Activated CD8-positive, alpha-beta memory T cell treated with anti-CD3 and anti-CD28 coated beads, Interleukin-2, amount 50 U/mL, for 24 hours (primary cell): ENCODE data around the gene DIPK1A.
"Not testable (repeated sequence)": the region's sequence is repeated elsewhere in the genome, so short reads cannot be mapped to it uniquely, and the experiment has no call there.

Experiments
- DNase-seq: peaks from one replicate; pipeline ENCODE4 v3.0.0-alpha.2; 2020; ENCODE audit errors: extremely low read depth

DIPK1A gene

GRCh38 chr1:92921031-92922023, 39.9 kb downstream of the DIPK1A start:
- no peak for DNase-seq

DNA sequence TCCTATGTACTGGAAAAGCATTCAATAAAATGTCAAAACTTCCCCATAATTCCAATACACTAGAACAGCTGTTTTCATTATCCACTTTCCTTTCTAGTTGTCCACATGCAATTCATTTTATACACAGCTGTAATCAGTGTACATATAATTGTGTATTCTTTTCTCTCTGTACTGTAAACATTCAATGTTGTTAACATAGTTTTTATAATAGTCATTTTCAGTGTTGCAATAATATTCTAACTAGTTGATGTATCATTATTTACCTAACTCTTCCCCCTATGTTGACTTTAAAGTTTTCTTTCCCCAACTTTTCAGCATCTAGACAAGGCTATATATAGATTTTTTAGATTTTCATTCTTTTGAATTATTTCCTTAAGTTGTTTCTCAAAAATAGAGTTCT, 44.4 kb downstream of the DIPK1A start:
- no peak for DNase-seq

DNA sequence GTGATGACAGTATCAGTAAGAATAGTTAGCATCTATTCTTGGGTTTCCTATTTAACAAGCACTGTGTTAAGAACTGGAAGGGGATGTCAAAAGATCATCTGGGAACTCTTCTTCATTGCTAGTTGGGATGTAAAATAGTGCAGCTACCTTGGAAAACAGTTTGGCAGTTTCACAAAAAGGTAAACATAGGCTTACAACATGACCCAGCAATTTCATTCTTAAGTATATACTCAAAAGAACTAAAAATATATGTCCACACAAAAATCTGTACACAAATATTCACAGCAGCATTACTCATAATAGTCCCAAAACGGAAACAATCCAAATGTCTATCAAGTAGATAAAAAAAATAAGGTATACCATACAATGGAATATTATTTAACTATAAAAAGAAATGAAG, 45.7 kb downstream of the DIPK1A start:
- DNase-seq: no peak

- DNase-seq: no peak
Measured at GRCh38 chr1:92913093-92913819, 48.0 kb downstream of the DIPK1A start.

DNA sequence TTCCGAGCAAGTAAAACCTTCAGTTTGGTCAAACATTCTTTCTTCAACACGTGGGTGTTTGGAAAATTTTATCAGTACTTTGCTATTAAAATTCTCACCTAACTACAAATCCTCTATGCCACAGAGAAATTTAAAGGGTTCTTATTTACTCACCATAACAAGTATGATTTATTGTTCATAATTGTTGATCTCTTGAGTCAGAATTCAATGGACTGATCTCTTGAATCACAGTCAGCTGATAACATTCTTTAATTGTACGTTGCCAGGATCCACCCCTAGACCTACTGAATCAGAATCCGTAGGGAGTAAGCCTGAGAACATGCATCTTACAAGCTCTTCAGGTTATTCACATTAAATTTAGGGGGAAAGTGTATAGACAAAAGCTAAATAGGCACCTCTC, 51.2 kb downstream of the DIPK1A start:
- no peak for DNase-seq

GRCh38 chr1:92909321-92909720, 51.9 kb downstream of the DIPK1A start:
- no peak for DNase-seq

- DNase-seq: no peak
Measured at GRCh38 chr1:92907949-92908684, 53.1 kb downstream of the DIPK1A start.

- DNase-seq: no peak
Measured at GRCh38 chr1:92903765-92904164, 57.5 kb downstream of the DIPK1A start.

DNA sequence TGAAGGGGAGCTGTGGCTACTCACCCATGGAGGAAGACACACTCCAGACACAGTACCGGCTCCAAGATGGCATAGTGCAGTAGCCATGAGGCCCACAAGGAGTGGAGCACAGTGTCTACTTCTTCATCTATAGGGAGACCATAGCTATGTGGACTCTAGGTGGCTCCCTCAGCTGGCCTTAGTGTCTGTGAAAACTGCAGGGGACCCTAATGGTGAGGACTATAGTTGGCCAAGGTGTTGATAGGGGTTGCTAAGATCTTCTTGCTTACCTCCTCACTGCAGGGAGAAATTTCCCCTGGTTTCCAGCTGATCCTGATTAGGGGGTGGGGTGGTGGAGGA, 58.9 kb downstream of the DIPK1A start:
- no peak for DNase-seq

DNA sequence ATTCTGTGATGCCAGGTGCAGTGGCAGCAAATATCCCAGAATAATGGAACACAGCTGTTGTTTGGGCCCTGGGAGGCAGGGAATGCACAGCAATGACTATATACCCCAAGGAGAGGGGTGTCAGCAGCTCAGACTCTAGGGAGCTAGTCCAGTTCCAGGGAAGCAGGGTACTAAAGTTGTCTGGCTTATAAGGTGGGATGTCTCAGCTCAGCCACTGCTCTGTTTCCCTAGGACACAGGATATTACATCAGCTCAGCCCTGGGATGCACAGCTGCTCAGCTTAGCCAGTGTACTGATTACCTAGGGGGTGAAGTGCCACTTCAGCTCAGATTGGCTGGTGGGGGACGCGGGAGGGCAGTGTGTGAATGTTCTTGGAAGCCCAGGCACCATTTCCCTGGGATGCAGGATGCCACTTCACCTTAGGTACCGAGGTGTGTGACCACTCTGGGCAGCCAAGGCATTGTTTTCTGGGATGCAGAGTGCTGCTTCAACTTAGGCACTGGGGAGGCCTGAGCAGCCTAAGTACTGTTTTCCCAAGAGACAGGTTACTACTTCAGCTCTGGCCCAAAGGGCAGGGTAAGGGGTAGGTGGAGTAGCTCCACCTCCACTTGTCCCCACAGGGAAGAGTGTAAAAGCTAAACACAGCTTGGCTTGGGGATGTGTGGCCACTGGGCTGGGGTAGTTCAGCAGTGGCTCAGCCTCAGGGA, 59.4 kb downstream of the DIPK1A start:
- no peak for DNase-seq

GRCh38 chr1:92901126-92901525, 60.1 kb downstream of the DIPK1A start:
- no peak for DNase-seq

DNA sequence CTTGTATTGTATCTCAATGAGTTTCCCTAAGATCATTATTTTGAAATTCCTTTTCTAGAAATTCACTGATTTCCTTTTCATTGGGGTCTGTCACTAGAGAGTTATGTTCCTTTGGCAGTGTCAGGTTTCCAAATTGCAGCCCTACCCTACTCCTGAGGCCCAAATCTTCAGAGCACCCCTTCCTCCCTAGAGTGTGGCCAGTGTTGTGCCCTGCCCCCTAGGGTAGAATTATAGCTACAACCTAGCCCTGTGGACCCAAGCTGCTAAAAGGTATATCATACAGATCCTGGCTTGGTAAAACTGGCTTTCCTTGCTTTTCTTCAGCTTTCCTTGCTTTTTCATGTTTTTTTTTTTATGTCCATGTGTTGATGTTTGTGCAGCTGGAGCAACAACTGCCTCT, 60.7 kb downstream of the DIPK1A start:
- no peak for DNase-seq

DNA sequence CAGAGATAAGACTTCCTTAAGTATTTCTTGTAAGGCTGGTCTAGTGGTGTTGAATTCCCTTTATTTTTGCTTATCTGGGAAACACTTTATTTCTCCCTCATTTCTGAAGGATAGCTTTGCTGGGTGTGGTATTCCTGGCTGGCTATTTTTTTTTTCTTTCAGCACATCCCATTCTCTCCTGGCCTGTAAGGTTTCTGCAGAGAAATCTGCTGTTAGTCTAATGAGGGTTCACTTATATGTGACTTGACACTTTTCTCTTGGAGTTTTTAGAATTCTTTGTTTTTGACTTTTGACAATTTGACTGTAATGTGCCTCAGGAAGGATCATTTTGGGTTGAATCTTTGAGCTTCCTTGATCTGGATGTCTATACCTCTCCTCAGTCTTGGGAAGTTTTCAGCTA, 61.5 kb downstream of the DIPK1A start:
- DNase-seq: no peak

GRCh38 chr1:92898053-92898452, 63.2 kb downstream of the DIPK1A start:
- not testable (repeated sequence) for DNase-seq

- DNase-seq: no peak
Measured at GRCh38 chr1:92887465-92887864, 73.8 kb downstream of the DIPK1A start.

DNA sequence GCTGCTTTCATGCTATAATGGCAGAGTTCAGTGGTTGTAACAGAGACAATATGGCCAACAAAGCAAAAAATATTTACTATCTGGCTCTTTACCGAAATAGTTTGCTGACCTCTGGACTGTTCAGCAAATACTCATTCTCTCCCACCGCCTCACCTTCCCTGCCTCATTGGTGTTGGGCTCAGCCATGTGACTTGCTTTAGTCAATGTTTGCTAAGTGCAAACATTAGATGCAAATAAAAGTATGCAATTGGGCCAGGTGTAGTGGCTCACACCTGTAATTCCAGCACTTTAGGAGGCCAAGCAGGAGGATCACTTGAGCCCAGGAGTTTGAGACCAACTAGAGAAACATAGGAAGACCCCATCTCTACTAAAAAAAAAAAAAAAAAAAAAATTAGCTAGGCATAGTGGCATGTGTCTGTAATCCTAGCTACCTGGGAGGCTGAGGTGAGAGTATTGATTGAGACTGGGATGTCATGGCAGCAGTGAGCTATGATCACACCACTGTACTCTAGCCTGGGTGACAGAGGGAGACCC, 74.3 kb downstream of the DIPK1A start:
- DNase-seq: no peak

DNA sequence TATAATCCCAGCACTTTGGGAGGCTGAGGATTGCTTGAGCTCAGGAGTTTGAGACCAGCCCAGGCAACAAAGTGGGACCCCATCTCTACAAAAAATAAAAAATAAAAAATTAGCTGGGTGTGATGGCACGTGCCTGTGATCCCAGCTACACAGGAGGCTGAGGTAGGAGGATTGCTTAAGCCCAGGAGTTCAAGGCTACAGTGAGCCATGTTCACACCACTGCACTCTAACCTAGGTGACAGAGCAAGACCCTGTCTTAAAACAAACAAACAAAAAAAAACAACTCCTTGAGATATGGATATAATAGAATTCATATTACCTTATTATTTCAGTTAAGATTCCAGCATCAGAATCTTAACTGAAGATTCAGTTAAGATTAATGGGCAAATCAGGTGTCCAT, 77.1 kb downstream of the DIPK1A start:
- no peak for DNase-seq

DNA sequence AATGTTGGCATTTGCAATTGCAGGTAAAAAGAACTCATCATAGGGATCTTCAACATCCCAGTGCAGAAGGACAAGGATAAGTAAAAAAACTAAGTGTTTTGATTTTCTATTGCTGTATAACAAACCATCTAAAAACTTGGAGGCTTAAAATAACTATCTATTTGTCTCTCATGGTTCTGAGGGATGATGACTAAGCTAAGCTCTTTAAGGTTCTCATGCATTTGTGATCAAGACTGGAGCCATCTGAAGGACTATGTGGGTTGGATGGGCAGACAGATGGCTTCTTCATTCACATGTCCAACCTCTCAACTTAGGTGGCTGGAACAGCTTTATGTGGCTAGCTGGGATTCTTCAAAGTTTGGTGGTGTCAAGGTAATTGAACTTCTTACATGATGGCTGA, 78.0 kb downstream of the DIPK1A start:
- DNase-seq: no peak

GRCh38 chr1:92882819-92883218, 78.4 kb downstream of the DIPK1A start:
- DNase-seq: peak; percentile 4

DNA sequence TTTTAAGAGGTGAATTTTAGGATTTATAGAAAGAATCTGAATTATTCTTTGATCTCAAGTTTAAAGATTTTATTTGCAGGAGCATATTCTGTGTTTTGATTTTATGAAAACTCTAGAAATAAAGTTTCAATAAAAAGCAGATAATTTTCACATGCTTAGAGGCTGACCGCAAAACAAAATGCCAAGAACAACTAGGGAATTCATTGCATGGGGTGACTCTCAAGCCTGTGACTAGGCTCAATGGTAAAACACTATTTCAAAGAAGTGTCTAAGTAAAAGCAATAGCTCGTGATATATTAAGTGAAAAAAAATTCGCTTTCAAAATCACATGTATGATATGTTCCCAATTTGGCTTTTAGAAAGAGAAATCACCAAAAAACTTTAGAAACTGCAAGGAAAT, 79.9 kb downstream of the DIPK1A start:
- DNase-seq: no peak

DNA sequence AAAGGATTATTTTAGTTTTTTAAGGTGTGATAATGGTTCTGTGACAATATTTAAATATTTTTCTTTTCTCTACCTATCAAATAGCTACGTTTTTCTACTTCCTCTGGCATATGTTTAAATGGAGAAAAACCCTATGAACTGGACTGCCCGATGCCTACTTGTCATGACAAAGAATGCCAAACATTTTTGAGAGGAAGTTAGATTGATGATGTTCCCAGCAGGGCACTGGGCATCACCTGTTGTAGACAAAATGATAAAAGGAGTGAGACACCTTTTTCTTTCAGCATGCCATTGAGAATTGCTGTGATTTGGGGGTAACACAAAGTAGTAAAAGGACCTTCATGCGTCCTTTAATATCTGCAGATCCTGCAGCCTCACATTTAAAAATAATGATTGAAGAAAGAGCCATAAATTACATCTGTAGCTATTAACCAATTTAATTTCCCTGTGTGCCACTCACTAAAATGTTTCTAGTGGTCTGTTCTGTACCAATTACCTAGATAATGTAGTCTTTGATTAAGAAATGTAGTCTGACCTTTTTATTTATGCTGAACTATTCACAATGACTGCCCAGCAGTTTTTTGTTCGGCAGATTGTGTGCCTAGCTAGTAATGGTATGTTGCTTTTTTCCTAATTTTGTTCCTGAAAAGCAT, 81.8 kb downstream of the DIPK1A start:
- no peak for DNase-seq
